Heart right ventricle (tissue), 16 donors: ENCODE data around the gene RNF144B. TPM values are rescaled to one million over a fixed set of nuclear protein-coding genes. Genes with fewer than 3 reads are reported as not detected.

ENCODE experiments used
- ATAC-seq, 8 donors: fragments of 200-7000 bp; cut with Tn5 transposase; one replicate each; pipeline ENCODE4 v1.9.1; 2020; ENCODE audit warnings: mild to moderate bottlenecking in 8 of 8, moderate library complexity in 8 of 8, moderate number of reproducible peaks in 1 of 8
- DNase-seq, 2 donors: peaks; one replicate each; pipeline ENCODE4 v3.0.0-alpha.2; 2020
- H3K27ac ChIP-seq, 10 donors: fragments of 200-600 bp; sonication (generic) in 2 of 10; one replicate each; pipeline versions ENCODE4 v1.5.0 to v1.8.0; 2020 to 2022; ENCODE audit warnings: mild to moderate bottlenecking in 3 of 10
- H3K27me3 ChIP-seq, 7 donors: fragments of 200-600 bp; one replicate each; pipeline ENCODE4 v1.8.0; 2021 to 2022; ENCODE audit warnings: mild to moderate bottlenecking in 2 of 7
- H3K36me3 ChIP-seq, 9 donors: fragments of 200-600 bp; sonication (generic) in 1 of 9; one replicate each; pipeline versions ENCODE4 v1.5.0 to v1.8.0; 2020 to 2022; ENCODE audit warnings: mild to moderate bottlenecking in 2 of 9
- H3K4me1 ChIP-seq, 9 donors: fragments of 200-600 bp; sonication (generic) in 1 of 9; one replicate each; pipeline versions ENCODE4 v1.5.0 to v1.8.0; 2020 to 2022; ENCODE audit warnings: mild to moderate bottlenecking in 4 of 9
- H3K4me3 ChIP-seq, 10 donors: fragments of 200-600 bp; sonication (generic) in 2 of 10; one replicate each; pipeline versions ENCODE4 v1.5.0 to v1.8.0; 2020 to 2022; ENCODE audit warnings: mild to moderate bottlenecking in 7 of 10, moderate library complexity in 2 of 10
- H3K9me3 ChIP-seq, 11 donors: fragments of 200-600 bp in 10 of 11; sonication (generic) in 2 of 11; one replicate each; pipeline versions ENCODE4 v1.5.0 to v1.8.0; 2013 to 2022; ENCODE audit warnings: mild to moderate bottlenecking in 2 of 11, control low read depth in 1 of 11, moderate library complexity in 1 of 11
- WGBS, 2 donors: extraction: QIAGEN DNeasy Blood & Tissue Kit; methylation state at CpG; one replicate each; pipeline ENCODE4 v1.1.7; 2013; ENCODE audit warnings: inconsistent platforms in 1 of 2; 5-methylcytosine and 5-hydroxymethylcytosine counted together
- intact Hi-C, 10 donors: fragments of 100-400 bp; cut with DNase I; formaldehyde crosslinking; loops; one replicate each; pipeline versions ENCODE4 v1.11.1 to v1.14.2; 2022
- long read RNA-seq, 3 donors: library from polyadenylated mRNA; unstranded; transcript quantifications; one replicate each; pipeline ENCODE4 v2.0.0, GENCODE V29; 2020 to 2021
- polyA plus RNA-seq, 2 donors: library from polyadenylated mRNA; stranded (reverse); fragments of 200-250 nt; gene quantifications; one replicate each; pipeline ENCODE4 v1.2.3, GENCODE V29; 2013
- total RNA-seq, 10 donors: library from RNA; stranded (reverse); fragmentation: NEBNext Ultra II Directional in 3 of 10; extraction: Animal tissue kit (Norgen Biotek cat#: 25700) in 3 of 10; gene quantifications; one replicate each; pipeline versions ENCODE4 v1.2.1 to v1.2.4, GENCODE V29; 2021 to 2023
- TF ChIP-seq, protein P1 (sequence below), 9 donors: fragments of 200-600 bp; sonication (generic) in 2 of 9; IDR thresholded peaks; one replicate each; pipeline versions ENCODE4 v1.5.0 to v1.8.0; 2021 to 2022; ENCODE audit warnings: antibody characterized with exemption in 9 of 9, mild to moderate bottlenecking in 5 of 9, moderate library complexity in 1 of 9
- donor health status: Arrhythmogenic right ventricular cardiomyopathy.
- donor health status: ischemic (EF 13 %, LVEDD 7.1; RV severe dilation, severe dysfunction).
- donor health status: healthy with polysubstance abuse.
- donor health status: DM: no; HTN: yes; CAD: no.
- donor health status: DM: no; HTN: no; CAD: no.
- donor health status: ischemic (EF 25% LVEDD 6.9; RV normal size, moderate dysfunction).
- donor health status: ischemic (EF 25% LVEDD 5.7; RV mildly dilated, moderate dysfunction).
- donor health status: healthy.
- donor health status: DM: yes; HTN: yes; CAD: no.
- donor health status: Ischemic cardiomyopathy.
- donor health status: ischemic (EF 35%, LVEDD 5.7; RV mildly dilated, moderate dysfunction).
- donor health status: nonischemic (EF 11% LVEDD 7.7; RV severe dilation, severe dysfunction).
- donor health status: DM: yes; HTN: yes; CAD: no.
- donor health status: PGD.
- donor health status: ischemic (EF 29% LVEDD 5.4; RV normal size, mild dysfunction).
- donor health status: nonischemic (EF 23%, LVEDD 6.1; RV moderate dilation, normal function).

Gene RNF144B
- total RNA-seq (10 to 100 TPM in 5 of 10 donors, 1 to 10 TPM in 5; 4.6 to 25.5 (median 12.1) TPM), polyA plus RNA-seq (1 to 10 TPM; 6.1 to 8.3 TPM)
- long read RNA-seq, donor 1, full-length matches to known transcripts = 20 of 29 reads
- long read RNA-seq, donor 1, partial matches to known transcripts = 6 of 29 reads
- long read RNA-seq, donor 1, other reads (novel, unspliced or antisense) = 3 of 29 reads
- long read RNA-seq, donor 2, full-length matches to known transcripts = 13 of 22 reads
- long read RNA-seq, donor 2, partial matches to known transcripts = 7 of 22 reads
- long read RNA-seq, donor 2, other reads (novel, unspliced or antisense) = 2 of 22 reads
- long read RNA-seq, donor 3, full-length matches to known transcripts = 9 of 25 reads
- long read RNA-seq, donor 3, partial matches to known transcripts = 11 of 25 reads
- long read RNA-seq, donor 3, other reads (novel, unspliced or antisense) = 5 of 25 reads

DNA sequence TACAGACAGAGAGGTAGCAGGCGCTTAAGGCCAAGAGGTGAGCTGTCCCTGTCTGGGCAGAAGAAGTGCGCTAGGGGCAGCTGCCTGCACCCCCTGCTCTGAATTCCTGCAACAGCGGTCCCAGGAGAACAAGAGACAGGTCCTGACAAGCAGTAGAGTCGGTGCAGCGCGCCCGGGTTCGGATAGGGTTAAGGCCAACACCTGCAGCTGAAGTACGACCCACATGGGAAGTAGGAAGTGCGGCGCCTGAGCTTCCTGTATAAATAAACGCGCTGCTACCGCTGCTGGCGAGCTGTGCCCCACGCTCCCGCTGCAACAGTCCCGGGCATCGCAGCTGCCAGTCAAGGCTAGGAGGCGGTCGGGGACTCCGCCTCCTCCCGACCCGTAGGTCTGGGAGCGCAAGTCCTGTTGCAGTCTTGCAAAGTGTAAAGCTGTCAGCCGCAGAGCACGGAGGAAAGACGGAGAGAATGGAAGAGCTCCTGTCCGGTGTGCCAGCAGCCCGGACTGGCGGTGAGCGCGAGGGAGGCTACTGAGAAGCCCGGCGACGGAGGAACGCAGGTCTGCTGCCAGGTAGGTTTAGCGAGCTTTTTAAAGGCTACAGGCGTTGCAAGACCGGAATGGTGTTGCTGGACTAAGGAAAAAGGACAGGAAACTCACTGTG is at the start of gene RNF144B:
Gene RNF144B (plus strand): TSS at position 290 of the 661 bp plus-strand sequence. CDS start 12,185 bp downstream, outside the sequence.
- H3K36me3 ChIP-seq = no peaks in the 10 kb centered on the region
- TF ChIP-seq, protein P1, sequence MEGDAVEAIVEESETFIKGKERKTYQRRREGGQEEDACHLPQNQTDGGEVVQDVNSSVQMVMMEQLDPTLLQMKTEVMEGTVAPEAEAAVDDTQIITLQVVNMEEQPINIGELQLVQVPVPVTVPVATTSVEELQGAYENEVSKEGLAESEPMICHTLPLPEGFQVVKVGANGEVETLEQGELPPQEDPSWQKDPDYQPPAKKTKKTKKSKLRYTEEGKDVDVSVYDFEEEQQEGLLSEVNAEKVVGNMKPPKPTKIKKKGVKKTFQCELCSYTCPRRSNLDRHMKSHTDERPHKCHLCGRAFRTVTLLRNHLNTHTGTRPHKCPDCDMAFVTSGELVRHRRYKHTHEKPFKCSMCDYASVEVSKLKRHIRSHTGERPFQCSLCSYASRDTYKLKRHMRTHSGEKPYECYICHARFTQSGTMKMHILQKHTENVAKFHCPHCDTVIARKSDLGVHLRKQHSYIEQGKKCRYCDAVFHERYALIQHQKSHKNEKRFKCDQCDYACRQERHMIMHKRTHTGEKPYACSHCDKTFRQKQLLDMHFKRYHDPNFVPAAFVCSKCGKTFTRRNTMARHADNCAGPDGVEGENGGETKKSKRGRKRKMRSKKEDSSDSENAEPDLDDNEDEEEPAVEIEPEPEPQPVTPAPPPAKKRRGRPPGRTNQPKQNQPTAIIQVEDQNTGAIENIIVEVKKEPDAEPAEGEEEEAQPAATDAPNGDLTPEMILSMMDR (IDR thresholded peaks at IDR 0.05) = no peak
- peak within 1 kb of the TSS; percentile 31 to 89 (median 82) for H3K27ac ChIP-seq
- DNase-seq = peak; percentile 76 to 83
- peaks cover 0 to 66% (median 30%) of the 10 kb centered on the region in 9 donors for H3K4me1 ChIP-seq
- no peaks in the 10 kb centered on the region for H3K9me3 ChIP-seq
- peak within 1 kb of the TSS; percentile 54 to 88 (median 68) for H3K4me3 ChIP-seq
- intact Hi-C loops = loop anchor here in 3 of 10 donors (5.0 kb wide), 3 partner anchors 55 to 115 kb away; no protein-coding TSS in a partner anchor
- ATAC-seq = peak; percentile 89 to 99 (median 96)
- 2% methylated on average over 40 of the region's 40 CpGs for WGBS, 2 donors
- no peaks in the 10 kb centered on the region for H3K27me3 ChIP-seq

DNA sequence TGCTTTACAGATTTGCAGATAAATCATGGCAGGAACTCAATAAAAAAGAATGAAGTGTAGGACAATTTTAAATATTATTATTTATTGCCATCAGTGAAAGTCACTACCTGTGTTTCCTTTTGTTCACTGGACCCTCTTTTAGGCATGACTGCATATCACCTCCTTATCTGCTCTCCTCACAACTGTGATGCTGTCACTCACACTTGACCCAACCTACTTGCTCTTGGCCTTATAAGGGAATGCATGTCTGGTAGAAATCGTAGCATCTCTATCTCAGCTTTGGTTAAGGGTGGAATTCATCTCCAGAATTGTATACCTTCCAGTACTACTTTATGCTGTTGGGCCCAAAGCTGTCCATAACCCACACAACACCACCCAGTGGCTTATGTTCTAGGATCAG is 47.6 kb upstream of the RNF144B start:
- Histone ChIP-seq H3K36me3 (no peaks in the 10 kb centered on the region), H3K27ac (no peak overlapping the region), H3K27me3 (no peaks in the 10 kb centered on the region), H3K4me3 (no peak overlapping the region), H3K9me3 (no peaks in the 10 kb centered on the region), H3K4me1 (peaks cover 0 to 5% (median 0%) of the 10 kb centered on the region in 9 donors)
- 47 to 50% methylated on average over 1 of the region's 1 CpG for WGBS, 2 donors
- TF ChIP-seq, protein P1 (IDR thresholded peaks at IDR 0.05) = no peak
- DNase-seq (no peak), ATAC-seq (no peak)
- intact Hi-C loops = no loop called here

DNA sequence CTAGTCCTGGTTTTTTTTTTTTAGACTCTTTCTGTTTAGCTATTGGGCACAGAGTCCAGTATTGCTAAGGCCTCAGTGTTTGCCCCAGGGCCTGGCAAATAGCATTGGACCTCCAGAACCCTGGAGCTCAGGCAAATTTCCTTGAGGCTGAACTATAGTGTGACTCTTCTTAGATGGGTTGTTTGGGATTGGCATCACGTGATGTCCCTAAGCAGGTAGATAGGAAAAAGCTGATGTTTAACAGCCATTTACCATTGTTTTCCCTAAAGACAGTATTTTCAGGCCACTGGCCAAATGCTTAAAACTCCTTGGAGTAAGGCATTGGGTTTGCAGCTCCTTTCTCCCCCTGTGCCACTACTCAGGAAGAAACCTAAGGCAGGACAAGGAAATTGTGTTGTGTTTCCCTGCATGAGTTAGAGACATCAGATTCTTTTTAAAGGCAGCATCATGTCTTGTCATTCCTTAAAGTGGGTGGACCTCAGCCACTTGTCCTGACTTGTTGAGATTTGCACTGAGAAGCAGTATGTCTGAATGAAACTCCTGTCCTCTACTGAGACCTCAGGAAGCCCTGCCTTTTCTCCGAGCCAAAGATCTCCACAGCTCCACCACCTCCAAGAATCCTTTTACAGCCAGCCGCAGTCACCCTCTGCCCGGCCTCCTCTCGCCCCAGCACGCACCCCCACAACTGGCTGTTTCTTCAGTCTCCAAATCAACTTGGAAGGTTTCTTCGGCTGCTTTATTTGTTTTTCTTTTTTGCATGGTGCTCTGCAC is 46.2 kb upstream of the RNF144B start:
- Histone ChIP-seq H3K9me3 (no peaks in the 10 kb centered on the region), H3K36me3 (no peaks in the 10 kb centered on the region), H3K27ac (no peak overlapping the region), H3K4me3 (no peak overlapping the region), H3K27me3 (no peaks in the 10 kb centered on the region), H3K4me1 (peaks cover 0 to 5% (median 0%) of the 10 kb centered on the region in 9 donors)
- ATAC-seq (no peak), DNase-seq (no peak)
- TF ChIP-seq, protein P1 (IDR thresholded peaks at IDR 0.05) = no peak
- intact Hi-C loops = no loop called here
- WGBS, 2 donors = 90 to 92% methylated on average over 7 of the region's 7 CpGs

DNA sequence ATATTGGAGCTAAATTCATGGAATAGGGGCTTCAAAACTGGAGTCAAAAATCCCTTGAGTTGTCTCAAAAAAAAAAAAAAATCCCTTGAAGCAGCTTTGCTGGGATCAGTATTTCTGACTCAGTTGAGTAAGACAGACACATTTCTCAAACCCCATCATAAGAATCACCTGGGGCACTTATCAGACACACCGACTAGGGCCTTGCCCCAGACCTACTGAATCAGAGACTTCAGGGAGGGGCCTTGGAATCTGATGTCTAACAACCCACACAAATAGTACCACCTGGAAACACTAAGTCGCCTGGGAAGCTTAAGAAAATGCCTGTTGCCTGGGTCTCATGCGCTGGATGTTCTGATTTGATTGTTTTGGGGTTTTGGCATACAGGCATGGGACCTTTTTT is 44.9 kb upstream of the RNF144B start:
- ATAC-seq (no peak), DNase-seq (no peak)
- H3K27me3 ChIP-seq = no peaks in the 10 kb centered on the region
- no peak overlapping the region for H3K4me3 ChIP-seq
- intact Hi-C loops = no loop called here
- H3K4me1 ChIP-seq = peaks cover 0 to 3% (median 0%) of the 10 kb centered on the region in 9 donors
- H3K27ac ChIP-seq = no peak overlapping the region
- 86 to 88% methylated on average over 3 of the region's 3 CpGs for WGBS, 2 donors
- no peaks in the 10 kb centered on the region for H3K9me3 ChIP-seq
- H3K36me3 ChIP-seq = no peaks in the 10 kb centered on the region
- TF ChIP-seq, protein P1 (IDR thresholded peaks at IDR 0.05) = no peak
